HG03378 (cell line): ENCODE results near the gene IL22RA2.
A peak's percentile ranks its signal among the peaks of the same experiment; 100 is the strongest.
"Not testable (repeated sequence)": the region's sequence is repeated elsewhere in the genome, so short reads cannot be mapped to it uniquely, and the experiment has no call there.

ENCODE experiments used
- ATAC-seq: cut with Tn5 transposase; IDR thresholded peaks from one replicate; pipeline ENCODE4 v1.9.1; 2021; ENCODE audit warnings: mild to moderate bottlenecking, moderate library complexity; ENCODE audit not compliant: unreplicated experiment

Gene IL22RA2

GRCh38 chr6:137173501-137173900 is at the start of gene IL22RA2:
Gene IL22RA2, minus strand, starts transcription at chr6:137173644. Its CDS starts 11,895 bp downstream, at chr6:137161749.
- ATAC-seq, result no peak

GRCh38 chr6:137222381-137222780 is 48.9 kb upstream of the IL22RA2 start:
- ATAC-seq, result no peak

- ATAC-seq, result peak; percentile 12
These were observed 46.3 kb upstream of the IL22RA2 start for GRCh38 chr6:137219664-137220252.

GRCh38 chr6:137218917-137219663 is 45.6 kb upstream of the IL22RA2 start, which contains the start of gene IFNGR1:
Gene IFNGR1, minus strand, starts transcription at chr6:137219385. Its CDS starts 58 bp downstream, at chr6:137219327.
- ATAC-seq, result peak; percentile 73

- ATAC-seq, result peak; percentile 39
These were observed 45.1 kb upstream of the IL22RA2 start for GRCh38 chr6:137218473-137218916.

GRCh38 chr6:137217801-137218472 is 44.5 kb upstream of the IL22RA2 start:
- ATAC-seq, result no peak

GRCh38 chr6:137216875-137217553 is 43.6 kb upstream of the IL22RA2 start:
- no peak for ATAC-seq

- ATAC-seq, result no peak
These were observed 42.7 kb upstream of the IL22RA2 start for GRCh38 chr6:137216106-137216505.

GRCh38 chr6:137215630-137216029 is 42.2 kb upstream of the IL22RA2 start:
- ATAC-seq, result not testable (repeated sequence)

- ATAC-seq, result no peak
These were observed 41.5 kb upstream of the IL22RA2 start for GRCh38 chr6:137214931-137215330.

- ATAC-seq, result no peak
These were observed 40.4 kb upstream of the IL22RA2 start for GRCh38 chr6:137213813-137214212.

- ATAC-seq, result no peak
These were observed 39.9 kb upstream of the IL22RA2 start for GRCh38 chr6:137213331-137213740.

- no peak for ATAC-seq
These were observed 38.5 kb upstream of the IL22RA2 start for GRCh38 chr6:137211910-137212309.

GRCh38 chr6:137210903-137211302 is 37.5 kb upstream of the IL22RA2 start:
- no peak for ATAC-seq

- ATAC-seq, result no peak
These were observed 34.8 kb upstream of the IL22RA2 start for GRCh38 chr6:137208279-137208678.

GRCh38 chr6:137207457-137207856 is 34.0 kb upstream of the IL22RA2 start:
- ATAC-seq, result not testable (repeated sequence)

- no peak for ATAC-seq
These were observed 33.1 kb upstream of the IL22RA2 start for GRCh38 chr6:137206577-137206976.

GRCh38 chr6:137203256-137203655 is 29.8 kb upstream of the IL22RA2 start:
- ATAC-seq, result no peak

- no peak for ATAC-seq
These were observed 28.6 kb upstream of the IL22RA2 start for GRCh38 chr6:137202078-137202477.

- no peak for ATAC-seq
These were observed 27.6 kb upstream of the IL22RA2 start for GRCh38 chr6:137201006-137201405.

- ATAC-seq, result no peak
These were observed 26.8 kb upstream of the IL22RA2 start for GRCh38 chr6:137200288-137200687.
